SH-SY5Y (cell line): ENCODE data around the gene EYA2.

ENCODE experiments used
- GATA2 ChIP-seq: IDR thresholded peaks from 2 replicates; pipeline ENCODE4 v1.6.1; 2011; ENCODE audit warnings: mild to moderate bottlenecking, low read depth, low read length
- GATA3 ChIP-seq: IDR thresholded peaks from 2 replicates; pipeline ENCODE4 v1.6.1; 2011; ENCODE audit warnings: low read depth, mild to moderate bottlenecking, low read length, moderate library complexity

DNA sequence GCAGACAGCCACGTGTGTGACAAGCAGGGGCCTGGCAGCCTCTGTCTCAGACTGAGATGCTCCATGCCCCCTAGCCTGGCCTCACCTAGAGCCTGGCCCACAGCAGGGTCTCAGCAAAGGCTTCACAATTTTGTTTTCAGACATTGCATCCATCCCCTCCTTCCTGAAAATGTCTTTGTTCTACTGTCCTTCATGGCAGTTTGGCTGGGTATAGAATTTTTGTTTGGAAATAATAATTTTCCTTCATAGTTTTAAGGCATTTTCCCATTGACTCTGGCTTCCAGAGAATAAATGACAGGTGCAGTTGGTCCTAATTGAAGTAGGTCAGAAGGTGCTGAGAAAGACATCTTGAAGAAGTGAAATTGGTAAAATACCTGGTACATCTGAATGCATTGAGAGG, 216.2 kb downstream of the EYA2 start:
- TF ChIP-seq GATA2: no peak
- no peak for TF ChIP-seq GATA3
